GM19035 (cell line): Measurements from ENCODE around the gene FRRS1.
A peak's percentile ranks its signal among the peaks of the same experiment; 100 is the strongest.

ENCODE experiments used
- ATAC-seq: cut with Tn5 transposase; IDR thresholded peaks from one replicate; pipeline ENCODE4 v1.9.1; 2021; ENCODE audit not compliant: unreplicated experiment

The FRRS1 gene

GRCh38 chr1:99737016-99737415, 29.4 kb downstream of the FRRS1 start:
- ATAC-seq, result no peak

- ATAC-seq, result no peak
Observed at GRCh38 chr1:99735852-99736251, 30.6 kb downstream of the FRRS1 start.

DNA sequence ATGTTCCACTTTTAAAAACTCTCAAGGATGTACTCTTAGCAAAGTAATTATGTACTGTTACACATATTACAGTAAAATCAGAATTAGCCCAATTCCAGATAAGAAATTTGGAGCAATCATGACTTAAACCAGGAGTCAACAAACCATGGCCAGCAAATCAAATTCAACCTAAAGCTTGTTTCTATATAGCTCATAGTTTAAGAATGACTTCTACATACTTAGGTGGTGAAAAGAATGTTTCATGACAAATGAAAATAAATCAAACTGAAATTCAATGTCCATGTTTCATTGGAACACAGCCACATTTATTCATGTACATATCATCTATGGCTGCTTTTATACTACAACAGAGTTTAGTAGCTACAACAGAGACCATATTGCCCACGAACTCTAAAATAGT, 35.1 kb downstream of the FRRS1 start:
- ATAC-seq, result no peak

DNA sequence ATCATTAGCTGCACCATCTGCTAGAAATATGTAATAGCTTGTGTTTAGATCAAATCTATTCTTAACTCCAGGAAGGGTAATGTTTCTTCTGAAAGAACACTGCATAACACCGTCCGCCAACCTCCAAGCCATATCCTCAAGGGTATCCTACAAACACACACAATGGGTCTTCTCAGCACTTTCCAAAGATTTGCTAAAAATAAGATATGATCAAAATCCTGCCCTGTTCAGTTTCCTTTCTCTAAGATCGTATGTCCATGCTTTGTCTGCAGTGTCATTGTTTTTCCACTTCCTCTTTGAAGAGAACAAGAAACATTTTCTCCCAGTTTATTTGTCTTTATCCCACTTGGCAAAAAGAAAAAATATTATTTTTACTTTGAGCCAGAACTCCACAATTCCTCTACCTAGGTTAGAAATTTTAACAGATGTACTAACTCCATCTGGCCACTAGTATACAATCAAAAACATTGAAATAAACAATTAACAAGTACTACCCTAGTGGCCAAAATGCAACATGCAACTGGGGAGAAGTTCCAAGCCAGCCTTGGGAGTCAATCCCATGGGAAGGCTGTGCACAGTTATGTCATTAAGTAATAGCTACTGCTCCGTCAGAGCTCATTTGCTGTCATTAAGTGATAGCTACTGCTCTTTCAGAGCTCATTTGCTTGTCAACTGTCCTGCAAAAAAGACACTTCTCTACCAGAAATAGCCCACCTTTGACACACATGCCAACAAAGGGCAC, 37.8 kb downstream of the FRRS1 start:
- ATAC-seq, result no peak

DNA sequence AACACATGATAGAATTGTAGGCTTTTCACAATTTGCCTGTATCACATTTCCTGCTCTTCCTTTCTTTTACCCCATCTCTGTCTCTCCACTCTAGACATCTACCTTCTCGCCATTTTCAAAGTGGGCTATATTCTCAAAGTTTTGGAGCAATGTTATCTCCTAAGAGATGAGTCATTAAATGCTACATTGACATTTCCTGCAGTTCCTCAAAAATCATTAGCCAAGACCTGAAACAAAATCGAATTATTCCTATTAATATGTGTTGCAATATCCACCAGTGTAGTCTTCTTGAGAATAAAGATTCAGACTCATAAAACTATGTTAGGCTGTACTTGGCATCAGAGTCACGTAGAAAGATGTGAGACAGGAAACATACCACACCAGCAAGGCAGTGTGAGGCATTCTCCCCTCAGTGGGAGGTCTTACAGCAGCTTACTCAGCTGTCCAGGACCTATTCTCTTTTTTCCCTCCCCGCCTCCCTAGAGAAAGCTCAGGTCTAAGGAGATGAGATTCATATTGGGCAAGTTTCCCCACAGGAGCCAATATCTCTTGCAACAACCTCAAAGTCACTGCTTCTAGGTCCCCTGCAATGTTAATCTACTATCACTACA, 38.8 kb downstream of the FRRS1 start:
- no peak for ATAC-seq

DNA sequence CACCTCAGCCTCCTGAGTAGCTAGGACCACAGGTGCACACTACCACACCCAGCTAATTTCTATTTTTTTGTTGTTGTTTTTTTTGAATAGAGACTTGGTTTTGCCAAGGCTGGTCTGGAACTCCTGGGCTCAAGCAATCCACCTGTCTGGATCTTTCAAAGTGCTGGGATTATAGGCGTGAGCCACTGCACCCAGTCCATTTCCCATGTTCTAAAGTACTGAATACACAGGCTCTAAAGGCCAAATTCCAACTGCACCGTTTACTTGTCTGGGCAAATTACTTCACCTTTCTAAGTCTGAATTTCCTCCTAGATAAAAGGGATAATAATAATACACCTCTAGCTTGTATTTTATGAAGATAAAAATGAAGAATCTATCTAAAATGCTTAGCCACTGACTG, 39.6 kb downstream of the FRRS1 start:
- ATAC-seq, result no peak

DNA sequence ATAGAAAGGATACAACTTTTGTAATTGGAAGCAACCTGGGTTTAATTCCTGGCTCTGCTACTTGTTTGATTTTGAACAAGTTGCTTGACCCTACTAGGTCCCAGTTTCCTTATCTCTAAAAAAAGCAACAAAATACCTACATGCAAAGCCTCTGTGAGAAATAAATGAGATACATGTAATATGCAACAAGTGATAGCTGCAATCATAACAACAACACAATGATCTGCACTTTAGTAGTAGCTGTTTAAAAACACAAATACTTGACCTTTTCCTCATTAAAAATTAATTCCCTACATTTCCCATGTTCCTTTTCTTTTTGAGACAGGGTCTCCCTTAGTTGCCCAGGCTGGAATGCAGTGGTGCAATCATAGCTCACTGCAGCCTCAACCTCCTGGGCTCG, 40.0 kb downstream of the FRRS1 start:
- no peak for ATAC-seq

DNA sequence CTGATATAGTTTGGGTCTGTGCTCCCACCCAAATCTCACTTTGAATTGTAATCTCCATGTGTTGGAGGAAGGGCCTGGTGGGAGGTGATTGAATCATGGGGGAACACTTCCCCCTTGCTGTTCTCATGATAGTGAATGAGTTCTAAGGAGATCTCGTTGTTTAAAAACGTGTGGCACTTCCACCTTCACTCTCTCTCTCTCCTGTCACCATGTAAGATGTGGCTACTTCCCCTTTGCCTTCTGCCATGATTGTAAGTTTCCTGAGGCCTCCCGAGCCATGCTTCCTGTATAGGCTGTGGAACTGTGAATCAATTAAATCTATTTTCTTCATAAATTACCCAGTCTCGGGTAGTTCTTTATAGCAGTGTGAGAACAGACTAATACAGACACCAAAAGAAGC, 40.4 kb downstream of the FRRS1 start:
- no peak for ATAC-seq

- no peak for ATAC-seq
Observed at GRCh38 chr1:99723251-99723650, 43.2 kb downstream of the FRRS1 start.

GRCh38 chr1:99717005-99717404, 49.4 kb downstream of the FRRS1 start:
- no peak for ATAC-seq

DNA sequence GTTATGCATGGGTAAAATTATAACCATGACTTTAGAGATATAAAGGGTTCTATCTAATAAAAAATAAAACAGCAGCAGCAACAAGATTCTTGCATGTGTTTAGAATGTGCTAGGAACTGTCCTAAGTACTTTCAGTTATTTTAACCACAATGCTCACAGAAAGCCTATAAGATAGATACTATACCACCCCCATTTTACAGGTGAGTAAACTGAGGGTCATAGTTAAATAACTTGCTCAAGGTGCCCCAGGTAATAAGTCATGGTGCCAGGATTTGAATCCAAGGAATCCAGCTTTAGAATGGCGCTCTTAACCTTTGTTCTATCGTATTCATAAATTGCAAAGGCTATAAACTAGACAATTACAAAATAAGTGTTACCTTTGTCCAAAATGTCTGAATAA, 53.4 kb downstream of the FRRS1 start:
- no peak for ATAC-seq

GRCh38 chr1:99710994-99711393, 55.4 kb downstream of the FRRS1 start:
- no peak for ATAC-seq

DNA sequence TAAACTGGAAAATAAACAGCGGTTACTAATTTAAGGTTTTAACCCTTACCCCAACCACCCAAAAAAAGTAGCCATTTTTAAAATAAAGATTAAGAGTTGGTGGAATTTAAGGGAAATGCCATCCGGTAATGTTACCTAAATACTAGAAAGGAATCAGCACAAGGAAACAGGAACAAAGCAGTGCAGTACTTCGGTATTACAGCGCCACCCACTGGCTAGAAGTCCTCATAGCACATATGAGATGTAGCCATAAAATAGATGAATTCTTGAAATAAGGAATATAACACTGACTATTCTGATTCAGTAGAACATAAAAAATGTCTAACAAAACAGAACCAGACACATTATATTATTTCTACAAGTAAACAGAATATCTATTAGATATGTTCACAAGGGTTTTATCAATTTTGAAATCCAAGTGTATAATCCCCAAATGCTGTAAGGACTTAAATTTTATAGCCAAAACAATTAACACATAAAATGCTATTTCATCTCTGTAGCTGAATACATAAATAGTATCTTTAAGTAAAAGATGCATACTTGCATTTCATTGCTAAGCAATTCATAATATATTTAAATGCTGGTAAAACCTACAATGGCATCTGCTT, 58.8 kb downstream of the FRRS1 start:
- ATAC-seq, result peak; percentile 76

DNA sequence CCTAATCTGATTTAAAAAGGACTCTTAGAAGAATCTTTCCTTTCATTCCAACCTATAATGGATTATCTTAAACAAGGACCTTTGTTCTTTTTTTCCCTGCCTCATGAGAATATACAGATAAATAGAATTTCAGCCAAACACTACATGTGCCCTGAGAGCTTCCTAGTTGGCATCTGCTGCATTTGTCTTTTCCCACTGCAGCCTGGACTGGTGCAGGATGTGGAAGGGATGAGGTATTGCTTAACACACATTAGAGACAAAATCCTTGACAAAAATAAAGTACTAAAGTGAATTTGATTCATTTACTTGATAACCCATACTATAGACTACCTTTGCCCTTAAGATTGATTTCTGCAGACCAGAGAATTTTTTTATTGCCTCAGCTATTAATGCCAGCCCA, 61.0 kb downstream of the FRRS1 start:
- ATAC-seq, result no peak

- no peak for ATAC-seq
Observed at GRCh38 chr1:99704356-99704816, 62.0 kb downstream of the FRRS1 start.

DNA sequence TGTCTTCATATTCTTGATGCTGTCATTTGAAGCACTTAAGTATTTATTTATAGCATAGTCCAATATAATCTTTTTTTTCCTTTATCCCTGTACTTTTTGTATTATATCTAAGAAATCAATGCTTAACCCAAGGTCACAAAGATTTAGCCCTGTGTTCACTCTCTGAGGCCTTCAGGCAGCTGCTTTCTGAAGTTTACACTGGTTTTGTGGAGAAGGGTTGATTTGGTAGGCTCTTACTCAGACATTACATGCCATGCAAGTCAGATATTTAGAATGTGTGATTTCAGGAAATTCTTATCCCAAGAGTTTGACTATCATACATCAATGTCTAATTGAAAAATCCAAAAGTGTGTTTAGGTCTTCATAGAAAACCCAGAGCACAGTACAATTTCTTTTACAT, 64.2 kb downstream of the FRRS1 start:
- ATAC-seq, result no peak

GRCh38 chr1:99700020-99700419, 66.4 kb downstream of the FRRS1 start:
- no peak for ATAC-seq

GRCh38 chr1:99697580-99697979, 68.9 kb downstream of the FRRS1 start:
- ATAC-seq, result no peak

- no peak for ATAC-seq
Observed at GRCh38 chr1:99696616-99697015, 69.8 kb downstream of the FRRS1 start.

DNA sequence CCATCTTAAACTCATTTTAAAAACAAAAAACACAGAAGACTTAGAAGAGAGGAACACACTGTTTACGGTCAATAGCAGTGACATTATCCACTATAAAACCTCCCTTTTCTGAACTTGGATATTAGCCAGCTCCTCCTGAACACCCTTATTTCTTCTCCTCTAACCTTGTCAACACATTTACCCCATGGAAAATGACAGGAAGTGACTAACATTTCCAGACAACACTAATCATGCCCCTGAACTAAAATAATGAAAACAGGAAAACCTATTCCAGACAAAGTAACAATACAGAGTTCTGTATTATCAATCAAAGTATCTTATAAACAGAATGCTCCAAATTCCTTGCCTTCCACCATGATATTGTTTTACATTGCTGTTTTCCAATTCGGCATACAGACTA, 75.3 kb downstream of the FRRS1 start:
- ATAC-seq, result no peak

DNA sequence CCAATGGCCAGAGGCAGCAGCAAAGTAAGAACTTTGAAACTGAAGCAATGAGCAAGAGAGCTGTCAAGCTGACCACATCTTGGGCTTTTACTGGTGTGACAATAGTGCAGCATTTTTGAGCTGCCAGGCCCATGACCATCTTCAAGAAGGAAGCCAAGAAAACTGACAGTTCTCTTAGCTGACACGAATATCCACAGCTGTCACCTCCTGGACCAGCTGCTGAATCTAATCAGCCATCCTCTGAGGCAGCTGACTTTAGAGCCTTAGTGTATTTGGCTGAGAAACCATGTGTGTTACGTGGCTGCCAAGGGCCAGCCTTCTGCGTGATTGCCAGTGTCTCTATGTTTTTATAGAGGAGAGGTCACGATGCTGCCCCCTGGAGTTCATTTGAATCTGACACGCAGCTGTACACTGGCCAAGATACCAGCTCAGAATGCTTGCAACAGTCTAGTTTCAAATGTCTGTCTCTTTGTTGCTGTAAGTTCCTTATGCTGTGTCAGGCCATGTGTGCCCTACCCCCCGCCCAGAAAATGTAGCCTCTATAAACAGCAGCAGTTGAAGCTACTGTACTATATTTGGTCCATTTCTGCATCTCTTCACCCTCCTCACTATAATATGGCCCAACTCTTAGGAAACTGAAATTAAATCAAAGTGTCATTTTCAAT, 80.8 kb downstream of the FRRS1 start:
- peak; percentile 97 for ATAC-seq

DNA sequence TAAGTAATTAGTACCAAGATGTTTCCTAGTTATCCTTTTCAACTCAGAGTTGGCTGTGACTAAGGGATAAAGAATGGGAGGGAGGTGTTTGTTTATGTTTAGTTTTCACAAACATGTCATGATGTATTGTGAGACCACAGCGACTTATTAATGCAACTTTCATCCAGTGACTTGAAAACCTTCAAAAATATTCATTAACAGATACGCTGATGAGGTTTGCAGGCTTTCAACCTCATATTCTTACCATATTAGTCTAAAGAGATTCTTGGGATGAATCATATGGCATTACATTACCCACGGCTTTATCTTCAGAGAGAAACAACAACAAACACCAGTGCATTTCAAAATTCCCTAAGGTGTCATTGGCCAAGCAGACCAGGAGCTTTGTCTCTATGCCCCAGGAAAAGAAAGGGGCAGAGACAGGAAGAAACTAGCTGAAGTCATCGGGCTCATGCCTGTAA, 84.1 kb downstream of the FRRS1 start:
- no peak for ATAC-seq
